Measurements from ENCODE around the gene RPL35A. TPM values are rescaled to one million over a fixed set of nuclear protein-coding genes. Genes with fewer than 3 reads are reported as not detected.
"Not testable (repeated sequence)": the region's sequence is repeated elsewhere in the genome, so short reads cannot be mapped to it uniquely, and the experiment has no call there.

Gene RPL35A
- total RNA-seq, 1 donor from 2014 or later: 718 TPM

GRCh38 chr3:197949191-197949777 is 706 bp upstream of the RPL35A start:
- no peak for DNase-seq (ENCODE audit: missing footprints)
- intact Hi-C loops (cut with DNase I): no loop called here
- ATAC-seq: no peak

GRCh38 chr3:197950677-197951061 is 679 bp downstream of the RPL35A start:
- ATAC-seq: no peak
- no peak for DNase-seq (ENCODE audit: missing footprints)
- intact Hi-C loops (cut with DNase I): no loop called here

GRCh38 chr3:197951392-197951990 is 1.5 kb downstream of the RPL35A start:
- no peak for DNase-seq (ENCODE audit: missing footprints)
- intact Hi-C loops (cut with DNase I): no loop called here

GRCh38 chr3:197952440-197952839 is 2.5 kb downstream of the RPL35A start:
- DNase-seq (ENCODE audit: missing footprints) (no peak), ATAC-seq (no peak)
- intact Hi-C loops (cut with DNase I): no loop called here

More at GRCh38 chr3:197951392-197951990, 1.5 kb downstream of the RPL35A start:
- no peak for ATAC-seq

GRCh38 chr3:197953325-197953724 is 3.3 kb downstream of the RPL35A start:
- no peak for DNase-seq (ENCODE audit: missing footprints)
- intact Hi-C loops (cut with DNase I): no loop called here
- no peak for ATAC-seq

GRCh38 chr3:197953881-197954280 is 3.9 kb downstream of the RPL35A start:
- intact Hi-C loops (cut with DNase I): no loop called here
- no peak for ATAC-seq
- no peak for DNase-seq (ENCODE audit: missing footprints)

- ATAC-seq: no peak
- intact Hi-C loops (cut with DNase I): no loop called here
- no peak for DNase-seq (ENCODE audit: missing footprints)
Measured at GRCh38 chr3:197955892-197956477, 6.0 kb downstream of the RPL35A start.

GRCh38 chr3:197956626-197956988 is 6.6 kb downstream of the RPL35A start:
- DNase-seq (ENCODE audit: missing footprints) (no peak), ATAC-seq (no peak)
- intact Hi-C loops (cut with DNase I): no loop called here

- intact Hi-C loops (cut with DNase I): no loop called here
- no peak for DNase-seq (ENCODE audit: missing footprints)
- ATAC-seq: no peak
Measured at GRCh38 chr3:197957790-197958133, 7.8 kb downstream of the RPL35A start.

- ATAC-seq (no peak), DNase-seq (ENCODE audit: missing footprints) (no peak)
- intact Hi-C loops (cut with DNase I): no loop called here
Measured at GRCh38 chr3:197958346-197958745, 8.4 kb downstream of the RPL35A start.

- intact Hi-C loops (cut with DNase I); DNase-seq (ENCODE audit: missing footprints): not testable (repeated sequence)
Measured at GRCh38 chr3:197958848-197959247, 8.9 kb downstream of the RPL35A start.

GRCh38 chr3:197959500-197959890 is 9.5 kb downstream of the RPL35A start:
- no peak for ATAC-seq
- no peak for DNase-seq (ENCODE audit: missing footprints)
- intact Hi-C loops (cut with DNase I): no loop called here

More at GRCh38 chr3:197958848-197959247, 8.9 kb downstream of the RPL35A start:
- ATAC-seq: not testable (repeated sequence)

- peak; percentile 99 for DNase-seq (ENCODE audit: missing footprints)
- intact Hi-C loops (cut with DNase I): no loop called here
- ATAC-seq: peak; percentile 99
Measured at GRCh38 chr3:197959891-197960693, 10.1 kb downstream of the RPL35A start, which contains the start of gene LMLN. Gene LMLN, plus strand, starts transcription at chr3:197960217. Its CDS starts 29 bp downstream, at chr3:197960246.

GRCh38 chr3:197960694-197961581 is 10.9 kb downstream of the RPL35A start:
- ATAC-seq: no peak
- intact Hi-C loops (cut with DNase I): no loop called here
- no peak for DNase-seq (ENCODE audit: missing footprints)

GRCh38 chr3:197961582-197961945 is 11.6 kb downstream of the RPL35A start:
- intact Hi-C loops (cut with DNase I): no loop called here
- ATAC-seq (no peak), DNase-seq (ENCODE audit: missing footprints) (no peak)

GRCh38 chr3:197963019-197963637 is 13.1 kb downstream of the RPL35A start:
- DNase-seq (ENCODE audit: missing footprints): no peak
- intact Hi-C loops (cut with DNase I): no loop called here
- no peak for ATAC-seq

GRCh38 chr3:197967337-197967989 is 17.5 kb downstream of the RPL35A start:
- intact Hi-C loops (cut with DNase I); ATAC-seq; DNase-seq (ENCODE audit: missing footprints): not testable (repeated sequence)

- ATAC-seq (no peak), DNase-seq (ENCODE audit: missing footprints) (no peak)
- intact Hi-C loops (cut with DNase I): no loop called here
Measured at GRCh38 chr3:197970588-197970987, 20.6 kb downstream of the RPL35A start.

Measured in Right ventricle myocardium inferior (tissue), 1 donor.